GM19099 (cell line): ENCODE data around the gene INS.

Experiments used
- POLR2A ChIP-seq: IDR thresholded peaks from 3 replicates; pipeline ENCODE4 v1.6.1; 2011; ENCODE audit warnings: low read depth; ENCODE audit not compliant: insufficient read length; ENCODE audit errors: extremely low read depth

Gene INS

GRCh38 chr11:2130881-2131352, 30.1 kb downstream of the INS start:
- TF ChIP-seq POLR2A: no peak

GRCh38 chr11:2129699-2130366, 31.2 kb downstream of the INS start:
- no peak for TF ChIP-seq POLR2A

GRCh38 chr11:2129308-2129698, 31.7 kb downstream of the INS start:
- no peak for TF ChIP-seq POLR2A

DNA sequence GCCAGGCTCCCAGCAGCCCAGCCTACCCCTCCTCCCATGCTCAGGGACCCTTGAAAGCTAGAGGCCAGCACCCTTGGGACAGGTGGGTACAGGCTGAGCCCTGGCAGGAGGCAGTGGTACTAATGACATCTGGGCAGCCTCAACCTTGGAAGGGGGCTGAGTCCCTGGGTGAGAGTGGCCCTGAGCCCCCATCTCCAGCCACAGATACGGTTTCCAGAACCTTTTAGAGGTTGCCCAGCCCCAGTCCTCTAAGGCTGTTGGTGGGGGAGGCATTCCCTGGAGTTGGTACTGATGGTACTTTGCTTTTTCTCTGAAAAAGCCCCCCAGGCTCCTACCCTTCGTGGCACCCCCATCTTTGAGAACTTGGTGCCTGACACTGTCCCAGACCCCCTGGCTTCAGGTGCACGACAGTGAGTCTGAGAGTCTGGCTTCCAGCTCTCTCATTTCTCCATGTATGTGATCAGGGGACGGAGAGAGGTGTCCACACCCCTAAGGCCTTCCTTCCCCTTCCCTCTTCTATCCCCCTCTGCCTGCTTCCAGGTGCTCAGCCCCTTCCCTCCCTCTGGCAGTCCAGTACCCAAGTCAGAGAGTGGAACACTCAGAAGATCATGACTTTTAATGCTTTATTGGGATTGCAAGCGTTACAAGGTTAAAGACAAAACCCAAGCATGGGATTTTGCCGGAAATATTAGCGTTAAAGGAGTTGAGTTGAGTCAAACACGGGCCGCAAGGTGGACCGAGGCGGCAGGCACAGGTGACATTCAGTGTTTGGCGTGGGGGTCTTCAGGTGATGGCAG, 32.3 kb downstream of the INS start:
- no peak for TF ChIP-seq POLR2A

- no peak for TF ChIP-seq POLR2A
Measured at GRCh38 chr11:2128130-2128510, 32.9 kb downstream of the INS start.

DNA sequence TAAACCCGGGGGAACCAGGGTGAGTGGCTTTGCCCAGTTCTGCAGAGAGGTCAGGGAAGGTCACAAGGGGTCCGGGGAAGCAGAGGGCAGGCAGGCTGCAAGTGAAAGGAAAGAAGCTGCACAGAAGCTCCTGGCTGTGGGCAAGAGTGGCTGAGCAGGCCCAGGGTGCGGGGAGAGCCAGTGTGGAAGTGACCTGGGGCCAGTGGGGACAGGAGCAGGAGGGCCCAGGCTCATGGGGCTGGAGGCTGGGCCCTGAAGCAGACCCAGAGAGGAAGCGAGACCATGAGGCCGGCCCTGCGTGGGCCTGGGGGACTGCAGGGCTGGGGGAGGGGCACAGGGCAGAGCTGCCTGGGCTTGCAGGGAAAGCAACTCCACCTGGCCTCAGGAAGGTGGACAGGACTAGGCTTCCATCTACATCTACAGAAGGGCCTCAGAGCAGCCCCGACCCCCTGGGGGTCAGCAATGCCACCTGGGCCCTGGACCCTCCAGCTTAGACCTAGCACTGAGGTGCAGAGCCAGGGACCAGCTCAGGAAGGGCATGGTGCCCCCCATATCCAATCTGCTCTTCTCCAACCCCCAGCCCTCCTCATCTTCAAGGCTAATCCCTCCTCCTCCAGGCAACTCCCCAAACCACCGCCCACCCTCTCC, 33.4 kb downstream of the INS start:
- no peak for TF ChIP-seq POLR2A

DNA sequence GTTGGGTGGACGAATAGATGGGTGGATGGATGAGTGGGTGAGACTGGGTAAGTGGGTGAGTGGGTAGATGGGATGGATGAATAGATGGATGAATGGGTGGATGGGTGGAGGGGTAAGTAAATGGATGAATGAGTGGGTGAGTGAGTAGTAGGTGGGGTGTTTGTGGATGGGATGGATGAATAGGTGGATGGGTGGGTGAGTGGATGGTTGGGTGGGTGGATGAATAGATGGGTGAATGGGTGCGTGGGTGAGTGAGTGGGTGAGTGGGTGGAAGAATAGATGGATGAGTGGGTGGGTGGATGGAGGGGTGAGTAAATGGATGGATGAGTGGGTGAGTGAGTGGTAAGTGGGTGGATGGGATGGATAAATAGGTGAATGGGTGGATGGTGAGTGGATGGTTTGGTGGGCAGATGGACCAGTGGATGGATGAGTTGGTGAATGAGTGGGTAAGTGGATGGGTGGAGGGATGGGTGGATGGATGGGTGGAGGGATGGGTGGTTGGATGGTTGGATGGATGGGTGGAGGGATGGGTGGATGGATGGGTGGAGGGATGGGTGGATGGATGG, 34.4 kb downstream of the INS start:
- no peak for TF ChIP-seq POLR2A

GRCh38 chr11:2123628-2123960, 37.4 kb downstream of the INS start:
- TF ChIP-seq POLR2A: no peak

- no peak for TF ChIP-seq POLR2A
Measured at GRCh38 chr11:2122907-2123627, 37.9 kb downstream of the INS start.

DNA sequence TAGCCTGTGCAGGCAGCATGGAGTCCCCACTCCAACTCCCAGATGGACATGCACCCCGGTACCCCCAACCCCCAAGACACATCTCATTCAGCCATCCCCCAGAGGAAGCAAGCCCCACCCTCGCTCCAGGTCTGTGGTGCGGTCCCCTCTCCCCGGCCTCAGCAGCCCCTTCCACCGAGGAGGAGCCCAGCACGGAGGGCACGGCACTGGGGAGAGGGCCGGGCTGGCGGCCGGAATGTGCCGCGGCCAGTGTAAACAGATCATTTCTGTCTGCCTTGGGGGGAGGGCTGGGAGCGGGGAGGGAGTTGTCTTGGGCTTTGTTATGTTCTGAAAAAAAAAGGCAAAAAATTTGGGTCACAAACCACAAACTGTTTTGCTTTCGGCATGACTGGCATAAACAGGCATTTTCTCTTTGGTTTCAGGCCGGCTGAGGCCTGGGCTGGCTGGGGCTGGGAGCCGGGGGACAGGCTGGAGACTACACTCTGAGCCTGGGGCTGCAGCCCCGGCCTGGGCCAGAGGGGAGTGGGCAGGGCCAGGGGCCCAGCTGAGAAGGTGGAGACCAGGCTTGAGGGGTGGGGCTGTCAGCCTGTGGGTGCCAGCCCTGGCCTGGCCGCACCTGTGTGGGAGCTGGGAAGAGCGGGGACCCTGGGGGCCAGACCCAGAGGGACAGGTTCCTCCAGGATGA, 38.6 kb downstream of the INS start:
- no peak for TF ChIP-seq POLR2A

DNA sequence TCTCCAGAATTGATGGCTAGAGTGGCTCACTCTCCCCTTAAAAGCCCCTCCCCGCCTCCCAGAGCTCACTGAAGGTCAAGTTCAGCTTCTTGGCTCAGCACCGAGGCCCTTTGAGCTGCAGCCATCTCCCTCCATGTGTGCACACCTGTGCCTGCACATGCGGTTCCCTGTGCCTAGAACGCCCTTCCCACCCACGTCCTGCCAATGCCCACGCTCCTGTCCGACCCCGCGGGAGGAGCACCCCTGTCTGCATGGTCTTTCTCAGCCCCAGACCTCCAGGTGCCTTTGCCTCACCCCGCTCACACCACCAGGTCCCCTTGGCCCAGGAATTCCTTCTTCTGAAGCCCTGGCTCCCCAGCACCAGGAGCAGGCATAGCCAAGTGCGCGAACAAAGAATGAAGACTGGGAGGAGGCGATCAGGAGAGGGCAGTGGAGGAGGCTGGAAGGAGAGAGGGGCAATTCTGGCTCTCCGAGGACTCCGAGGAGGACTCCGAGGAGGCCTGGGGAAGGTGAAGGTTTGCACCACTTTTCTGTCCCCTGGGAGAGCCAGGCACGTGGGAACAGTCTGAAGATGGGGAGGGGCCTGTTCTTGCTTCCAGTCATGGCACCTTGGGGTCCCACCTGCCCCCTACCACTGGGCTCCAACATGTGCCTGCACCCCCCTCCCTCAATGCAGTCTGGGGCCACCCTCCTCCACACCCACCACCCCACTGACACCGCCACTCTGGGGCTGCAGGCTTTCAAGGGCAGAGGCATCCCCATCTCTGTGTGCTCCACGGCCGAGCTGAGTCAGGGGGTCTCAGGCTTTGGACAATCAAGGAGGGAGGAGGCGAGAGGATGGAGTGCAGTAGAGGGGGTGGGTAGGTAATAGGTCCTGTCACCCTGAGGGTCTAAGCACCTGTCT, 39.5 kb downstream of the INS start:
- TF ChIP-seq POLR2A: no peak

- no peak for TF ChIP-seq POLR2A
Measured at GRCh38 chr11:2120359-2121100, 40.5 kb downstream of the INS start.

- TF ChIP-seq POLR2A: no peak
Measured at GRCh38 chr11:2118677-2119076, 42.3 kb downstream of the INS start.
